GM18507 (cell line): ENCODE results near the gene YWHAH.
"Not testable (repeated sequence)": the region's sequence is repeated elsewhere in the genome, so short reads cannot be mapped to it uniquely, and the experiment has no call there.

Experiments
- DNase-seq: peaks from one replicate; pipeline ENCODE4 v3.0.0; 2011; ENCODE audit warnings: low read depth; ENCODE audit not compliant: insufficient read length; ENCODE audit errors: extremely low spot score
- FAIRE-seq: peaks from 2 replicates; lab custom pipeline; 2011; peaks lifted over from hg19 to GRCh38; lab: Jason Lieb, UNC

The YWHAH gene

DNA sequence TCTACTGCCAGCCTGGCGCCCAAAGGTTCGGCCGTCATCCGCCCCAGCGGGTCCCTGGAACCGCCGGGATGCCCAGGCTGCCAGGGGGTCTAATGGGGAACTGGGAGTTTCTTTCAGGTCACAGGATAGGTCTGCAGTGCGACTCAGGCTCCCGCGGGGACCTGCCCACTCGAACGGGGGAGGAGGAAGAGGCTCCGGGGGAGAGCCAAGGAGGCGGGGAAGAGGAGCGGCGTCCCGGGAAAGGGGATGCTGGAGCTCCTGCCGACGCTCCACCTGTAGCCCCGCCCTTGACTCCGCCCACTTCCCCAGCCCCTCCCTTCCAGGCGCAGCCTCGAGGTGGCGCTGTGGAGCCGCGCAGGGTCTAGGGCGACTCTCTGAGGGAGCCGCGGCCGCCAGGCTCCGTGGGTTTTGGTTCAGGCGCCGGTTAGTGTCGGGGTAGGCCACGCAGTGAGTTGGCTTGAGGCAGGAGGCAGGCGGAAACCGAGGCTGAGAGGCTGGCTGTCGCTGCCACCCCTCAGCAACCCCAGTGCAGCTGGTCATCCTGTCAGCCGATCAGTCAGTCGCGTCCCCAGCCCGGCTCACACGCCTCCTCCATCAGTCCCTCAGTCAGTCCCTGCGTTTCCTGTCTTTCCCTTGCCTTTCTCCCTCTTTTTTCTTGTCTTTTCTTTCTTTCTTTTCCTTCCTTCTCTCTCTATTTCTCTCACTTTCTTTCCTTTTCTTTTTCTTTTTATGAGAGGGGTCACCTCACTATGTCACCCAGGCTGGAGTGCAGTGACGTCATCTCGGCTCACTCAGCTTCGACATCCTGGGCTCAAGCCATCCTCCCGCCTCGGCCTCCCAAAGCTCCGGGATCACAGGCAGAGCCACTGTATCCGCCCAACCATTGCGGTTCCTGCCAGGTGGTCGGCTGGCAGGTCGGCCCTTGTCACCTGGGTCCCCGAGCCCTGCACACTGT is 26.4 kb downstream of the YWHAH start:
- DNase-seq (peak; percentile 76), FAIRE-seq (peak; percentile 76)

DNA sequence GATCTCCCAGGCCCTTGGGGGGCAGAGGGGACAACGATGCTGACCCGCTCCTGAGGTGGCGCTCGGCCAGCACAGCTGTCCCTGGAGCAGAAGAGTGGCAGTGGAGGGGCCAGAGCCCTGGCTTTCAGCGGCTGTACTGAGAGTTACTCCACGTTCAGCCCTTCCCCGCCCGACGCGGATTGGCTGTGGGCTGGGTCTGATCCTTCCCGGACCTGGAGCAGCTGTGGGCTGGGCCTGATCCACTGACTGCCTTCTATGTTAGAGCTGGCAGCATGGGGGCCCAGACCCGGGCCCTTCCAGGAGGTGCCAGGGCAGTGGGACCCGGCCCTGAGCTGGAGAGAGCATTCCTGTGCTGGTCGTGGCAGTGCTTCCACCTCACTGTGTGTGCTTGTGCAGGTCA is 27.8 kb downstream of the YWHAH start:
- FAIRE-seq (no peak), DNase-seq (no peak)

DNA sequence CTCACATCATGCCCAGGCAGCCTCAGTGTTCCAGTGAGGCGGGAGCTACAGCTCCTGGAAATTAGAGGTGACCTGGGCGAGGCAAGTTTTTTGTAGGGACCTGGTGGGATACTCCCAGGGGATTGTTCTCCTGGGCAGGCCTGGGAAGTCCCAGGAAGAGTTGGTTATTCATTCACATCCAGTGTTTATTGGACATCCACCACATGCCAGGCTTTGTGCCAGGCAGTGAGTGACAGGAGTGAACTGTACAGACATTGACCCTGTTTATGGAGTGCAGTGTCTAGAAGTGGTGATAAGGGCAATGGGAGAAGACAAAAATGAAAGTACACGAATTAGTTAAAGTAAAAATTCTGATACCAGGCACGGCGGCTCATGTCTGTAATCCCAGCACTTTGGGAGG is 29.4 kb downstream of the YWHAH start:
- DNase-seq (no peak), FAIRE-seq (no peak)

DNA sequence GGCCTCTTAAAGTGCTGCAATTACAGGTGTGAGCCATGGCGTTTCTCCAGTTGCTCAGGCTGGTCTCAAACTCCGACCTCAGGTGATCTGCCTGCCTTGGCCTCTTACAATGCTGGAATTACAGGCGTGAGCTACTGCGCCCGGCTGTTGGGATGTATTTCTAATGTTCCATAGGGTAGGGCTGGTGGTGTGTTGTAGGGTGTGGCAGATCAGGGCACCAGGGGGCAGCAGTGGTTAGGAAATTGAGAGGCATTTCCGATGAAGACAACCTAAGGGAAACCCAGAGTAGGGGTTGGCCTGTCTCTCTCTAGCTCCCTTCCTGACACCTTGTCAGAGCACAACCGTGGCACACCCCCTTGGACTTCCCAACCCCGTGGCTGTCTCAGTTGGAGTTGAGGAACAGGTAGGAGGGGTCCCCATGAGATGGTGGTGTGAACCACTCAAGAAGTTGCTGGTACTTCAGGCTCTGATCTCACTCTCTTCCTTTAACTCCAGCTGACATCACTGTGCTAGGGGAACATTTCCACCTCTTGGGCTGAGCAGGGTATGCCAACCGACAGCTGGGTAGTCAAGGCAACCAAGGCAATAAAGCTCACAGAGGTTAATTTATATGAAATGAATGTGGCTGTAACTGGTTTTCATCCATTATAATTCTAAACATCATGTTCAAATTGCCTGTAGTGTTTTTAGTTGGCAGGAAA is 33.0 kb downstream of the YWHAH start:
- peak; percentile 47 for DNase-seq
- FAIRE-seq: peak; percentile 92

DNA sequence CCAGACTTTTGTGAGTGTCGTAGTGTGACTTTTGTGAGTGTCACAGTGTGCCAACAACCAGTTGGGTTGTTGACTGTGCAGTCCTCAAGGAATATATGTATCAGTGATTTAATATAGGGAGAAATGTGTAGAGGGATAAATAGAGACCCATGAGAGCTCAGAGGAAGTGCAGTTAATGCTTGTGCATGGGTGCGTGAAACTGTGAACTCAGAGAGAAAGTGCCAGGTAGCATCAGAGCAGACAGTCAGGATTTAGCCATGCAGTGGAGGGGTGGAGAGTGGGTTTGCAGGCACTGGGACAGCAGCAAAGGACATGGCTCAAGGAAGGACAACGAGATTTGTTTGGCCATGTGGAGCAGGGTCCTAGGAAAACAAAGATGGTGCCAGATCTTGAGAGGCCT is 33.6 kb downstream of the YWHAH start:
- FAIRE-seq (peak; percentile 35), DNase-seq (peak; percentile 14)

DNA sequence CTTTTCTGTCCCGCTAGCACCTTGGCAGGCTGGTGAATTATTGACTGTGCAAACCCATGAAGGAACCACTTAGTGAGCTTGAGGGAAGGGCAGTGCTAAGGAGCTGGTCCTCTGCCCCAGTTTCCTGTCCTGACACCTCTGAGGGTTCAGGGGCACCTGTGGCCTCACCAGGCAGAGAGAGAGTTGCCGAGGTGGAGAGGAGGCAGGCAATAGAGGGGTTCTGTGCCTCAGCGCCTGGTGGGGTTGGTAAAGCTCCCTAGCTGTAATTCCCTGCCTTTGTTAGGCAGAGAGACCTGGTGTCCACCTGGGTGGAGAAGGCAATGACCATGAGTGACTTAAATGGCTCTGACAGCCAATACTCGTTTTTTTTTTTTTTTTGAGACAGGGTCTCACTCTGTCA is 36.3 kb downstream of the YWHAH start:
- DNase-seq: no peak
- no peak for FAIRE-seq

DNA sequence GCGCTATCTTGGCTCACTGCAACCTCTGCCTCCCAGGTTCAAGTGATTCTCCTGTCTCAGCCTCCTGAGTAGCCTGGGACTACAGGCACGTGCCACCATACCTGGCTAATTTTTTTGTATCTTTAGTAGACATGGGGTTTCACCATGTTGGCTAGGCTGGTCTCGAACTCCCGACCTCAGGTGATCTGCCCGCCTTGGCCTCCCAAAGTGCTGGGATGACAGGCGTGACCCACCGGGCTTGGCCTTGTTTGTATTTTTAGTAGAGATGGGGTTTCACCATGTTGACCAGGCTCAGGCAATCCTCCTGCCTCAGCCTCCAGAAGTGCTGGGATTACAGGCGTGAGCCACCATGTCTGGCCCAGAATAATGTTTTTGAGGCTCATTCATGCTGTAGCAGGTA is 37.6 kb downstream of the YWHAH start:
- FAIRE-seq, DNase-seq: not testable (repeated sequence)

DNA sequence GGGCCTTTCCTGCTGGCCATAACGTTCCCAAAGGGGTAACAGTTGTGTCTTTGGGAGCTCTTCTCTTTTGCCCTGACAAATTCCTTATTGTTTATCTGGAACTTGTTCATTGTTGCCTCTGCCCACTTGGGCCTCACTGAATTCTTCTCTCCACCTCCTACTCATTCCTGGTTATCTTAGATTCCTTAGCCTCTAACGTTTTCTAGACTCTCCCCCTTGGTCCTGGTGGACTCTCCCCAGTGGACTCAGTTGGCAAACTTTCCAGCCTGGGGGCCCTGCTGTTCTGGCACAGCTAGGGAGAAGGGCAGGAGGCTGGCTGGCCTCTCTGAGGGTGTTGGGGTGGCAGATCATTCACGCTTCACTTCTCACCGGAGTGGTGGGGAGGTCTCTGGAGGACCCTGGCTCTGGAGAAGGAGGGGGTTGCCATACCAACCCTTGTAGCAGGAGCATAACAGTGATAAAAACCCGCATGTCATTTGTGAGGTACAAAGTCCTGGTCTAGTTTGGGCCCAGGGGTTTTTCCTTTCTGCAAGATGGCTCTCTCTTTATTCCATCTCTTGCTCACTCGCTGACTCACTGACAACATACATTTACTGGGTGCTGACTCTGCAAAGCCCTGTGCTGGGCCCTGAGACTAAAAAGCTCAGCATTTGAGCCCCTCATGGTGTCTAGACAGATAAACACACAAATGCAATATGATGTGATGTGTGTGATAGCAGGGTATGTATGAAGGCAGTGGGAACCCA is 39.7 kb downstream of the YWHAH start:
- FAIRE-seq: no peak
- no peak for DNase-seq

DNA sequence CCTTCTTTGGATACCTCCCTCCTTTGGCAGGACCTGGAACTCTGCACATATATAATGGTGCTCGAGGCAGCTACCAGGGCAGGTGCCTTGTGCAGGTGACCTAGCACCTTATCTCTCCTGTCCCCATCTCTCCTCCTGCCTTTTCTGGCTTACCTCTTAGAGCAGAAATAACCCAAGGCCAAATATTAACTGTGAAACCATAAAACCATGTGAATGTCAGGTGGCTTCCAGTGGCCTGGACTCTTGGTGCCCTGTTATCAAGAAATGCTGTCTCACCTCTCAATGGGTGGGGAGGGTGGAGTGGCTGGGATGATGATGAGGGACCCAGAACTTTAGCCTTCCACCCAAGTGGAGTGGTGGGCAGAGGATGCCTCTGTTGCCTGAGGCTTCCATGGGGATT is 42.9 kb downstream of the YWHAH start:
- FAIRE-seq (no peak), DNase-seq (no peak)

DNA sequence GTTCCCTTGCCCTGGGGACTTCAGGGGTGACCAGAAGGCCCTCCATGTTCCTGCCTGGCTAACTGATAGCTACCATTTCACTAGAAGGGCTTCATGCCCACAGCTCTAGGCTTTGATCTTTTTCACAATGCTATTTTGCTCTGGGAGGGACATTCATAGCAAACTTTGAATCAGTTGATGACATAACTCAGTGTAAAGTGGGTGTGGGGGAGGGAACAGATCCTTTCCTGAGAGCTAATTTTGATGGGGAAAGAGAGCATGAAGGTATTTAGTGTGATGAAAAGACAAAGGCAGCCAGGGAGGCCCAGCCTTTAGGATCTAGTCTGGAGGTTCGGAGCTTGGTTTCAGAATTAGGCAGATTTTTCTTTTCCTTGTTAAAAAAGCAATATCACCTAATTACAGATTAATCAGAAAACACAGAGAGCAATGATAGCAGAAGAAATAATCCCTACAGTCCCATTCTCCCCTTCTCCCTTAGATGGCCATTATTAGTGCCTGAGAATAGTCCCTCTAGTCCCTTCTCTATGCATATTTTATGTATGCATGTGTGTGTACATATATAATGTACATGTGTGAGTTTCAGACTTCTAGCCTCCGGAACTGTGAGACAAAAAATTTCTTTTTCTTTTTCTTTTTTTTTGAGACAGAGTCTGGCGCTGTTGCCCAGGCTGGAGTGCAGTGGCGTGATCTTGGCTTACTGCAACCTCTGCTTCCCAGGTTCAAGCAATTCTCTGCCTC is 46.9 kb downstream of the YWHAH start:
- no peak for DNase-seq
- no peak for FAIRE-seq

DNA sequence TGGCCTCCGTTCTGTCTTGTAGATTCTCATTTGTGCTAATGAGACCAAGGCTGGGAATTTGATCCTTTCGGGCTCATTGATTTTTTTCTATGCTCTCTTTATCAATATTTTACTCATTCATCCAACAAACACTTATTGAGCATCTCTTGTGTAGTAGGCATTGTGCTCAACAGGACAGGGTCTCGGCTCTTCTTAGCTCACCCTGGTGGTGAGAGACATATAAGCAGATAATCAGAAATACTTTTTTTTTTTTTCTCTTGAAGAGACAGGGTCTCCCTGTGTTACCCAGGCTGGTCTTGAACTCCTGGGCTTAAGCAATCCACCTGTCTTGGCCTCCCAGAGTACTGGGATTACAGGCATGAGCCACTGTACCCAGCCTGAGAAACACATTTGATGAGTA is 50.7 kb downstream of the YWHAH start:
- DNase-seq (no peak), FAIRE-seq (no peak)

DNA sequence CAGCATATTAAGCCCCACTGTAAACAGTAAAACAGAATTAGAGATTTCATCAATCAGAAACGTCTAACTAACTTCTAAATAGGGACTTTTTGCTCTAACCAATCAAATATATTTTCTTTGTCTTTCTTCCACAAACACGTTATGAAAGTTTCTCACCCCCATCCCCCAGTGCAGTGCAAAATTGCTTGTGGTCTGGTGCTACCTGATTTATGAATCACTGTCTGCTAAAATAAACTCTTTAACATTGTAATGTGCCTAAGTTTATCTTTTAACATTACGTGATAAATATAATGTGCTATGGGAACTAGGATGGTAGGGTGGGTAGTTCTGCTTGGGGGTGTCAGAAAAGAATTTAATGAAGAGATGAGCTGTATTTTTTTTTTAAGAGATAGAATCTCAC is 51.5 kb downstream of the YWHAH start:
- FAIRE-seq: no peak
- no peak for DNase-seq

DNA sequence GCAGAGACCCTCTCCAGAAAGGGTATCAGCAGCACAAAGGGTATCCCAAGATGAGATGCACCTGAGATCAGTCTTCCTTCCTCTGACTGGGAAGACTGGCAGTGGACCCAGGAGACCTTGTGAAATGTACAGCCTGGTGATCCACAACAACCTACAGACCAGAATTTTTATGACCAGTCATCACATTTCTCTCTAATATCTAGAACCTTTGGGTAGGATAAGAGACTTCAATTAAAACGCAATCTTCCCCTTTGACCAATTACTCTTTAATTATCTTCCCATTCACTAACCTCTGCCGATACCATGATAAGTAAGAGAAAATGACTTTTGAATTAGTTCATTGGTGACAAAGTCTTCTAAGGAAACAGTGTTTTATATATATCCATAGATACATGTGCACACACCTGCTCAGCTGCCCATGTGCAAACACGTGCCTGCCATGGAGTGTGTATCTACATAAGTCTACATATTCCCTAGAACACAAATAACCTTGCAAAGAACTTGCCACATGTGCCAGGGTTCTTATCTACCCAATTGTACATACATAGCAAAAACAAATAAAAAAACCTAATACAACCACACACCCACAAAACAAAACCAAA is 54.5 kb downstream of the YWHAH start:
- FAIRE-seq: no peak
- no peak for DNase-seq

DNA sequence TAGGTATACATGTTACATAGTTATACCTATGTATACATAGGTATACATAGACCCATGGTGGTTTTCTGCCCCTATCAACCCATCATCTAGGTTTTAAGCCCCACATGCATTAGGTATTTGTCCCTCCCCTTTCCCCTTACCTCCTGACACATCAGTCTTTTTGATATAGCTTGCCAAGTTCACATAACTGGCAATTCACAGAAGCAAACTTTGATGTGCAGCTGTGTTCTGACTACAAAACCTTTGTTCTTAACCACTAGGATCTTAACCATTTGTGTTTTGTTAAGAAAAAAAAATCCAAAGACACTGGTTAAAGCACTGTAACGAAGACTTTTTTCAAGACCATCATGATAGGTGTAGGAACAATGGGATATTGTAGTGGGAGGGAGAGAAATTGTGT is 55.8 kb downstream of the YWHAH start:
- FAIRE-seq (no peak), DNase-seq (no peak)

DNA sequence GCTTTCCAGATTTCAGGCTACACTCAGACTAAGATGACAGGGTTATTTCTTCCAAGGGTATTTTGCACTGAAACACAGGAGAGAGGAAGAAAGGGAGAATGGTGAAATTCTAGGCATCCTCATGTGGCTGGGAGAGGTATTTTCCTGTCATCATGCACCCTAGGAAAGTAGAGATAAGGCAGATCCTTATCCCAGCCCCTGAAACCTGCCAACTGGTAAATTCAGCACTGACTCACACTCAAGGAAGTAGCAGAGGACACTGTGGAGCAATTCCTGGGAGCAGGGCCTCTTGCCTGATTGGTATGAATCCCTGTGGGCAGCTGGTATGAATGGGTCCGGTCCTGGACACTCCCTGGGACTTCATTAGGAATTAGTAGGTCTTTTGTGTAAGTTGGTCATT is 61.1 kb downstream of the YWHAH start:
- no peak for FAIRE-seq
- DNase-seq: no peak
